Inferior parietal cortex (tissue), 1 donor: ENCODE data around the gene PSMA1.

ENCODE experiments used
- DNase-seq: peaks from one replicate; pipeline ENCODE4 v3.0.0-alpha.2; 2016; ENCODE audit errors: extremely low spot score

PSMA1 gene

DNA sequence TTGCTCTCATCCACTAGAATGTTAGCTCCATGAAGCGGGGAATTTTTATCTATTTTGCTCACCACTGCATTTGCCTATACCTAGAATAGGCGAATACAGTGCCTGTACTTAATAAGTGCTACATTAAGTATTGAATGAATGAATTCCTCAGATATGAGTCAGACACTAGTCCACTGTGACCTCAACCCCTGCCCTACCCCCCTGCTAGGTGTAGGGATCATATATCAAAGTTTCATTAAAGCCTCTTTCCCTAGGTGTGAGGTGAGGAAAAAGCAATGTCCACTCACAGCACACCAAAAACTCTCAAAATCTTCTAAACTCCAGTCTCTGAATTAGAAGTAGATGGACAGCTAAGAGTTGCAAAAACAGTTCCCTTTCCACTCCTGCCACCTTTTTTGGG, 9.8 kb upstream of the PSMA1 start:
- no peak for DNase-seq

DNA sequence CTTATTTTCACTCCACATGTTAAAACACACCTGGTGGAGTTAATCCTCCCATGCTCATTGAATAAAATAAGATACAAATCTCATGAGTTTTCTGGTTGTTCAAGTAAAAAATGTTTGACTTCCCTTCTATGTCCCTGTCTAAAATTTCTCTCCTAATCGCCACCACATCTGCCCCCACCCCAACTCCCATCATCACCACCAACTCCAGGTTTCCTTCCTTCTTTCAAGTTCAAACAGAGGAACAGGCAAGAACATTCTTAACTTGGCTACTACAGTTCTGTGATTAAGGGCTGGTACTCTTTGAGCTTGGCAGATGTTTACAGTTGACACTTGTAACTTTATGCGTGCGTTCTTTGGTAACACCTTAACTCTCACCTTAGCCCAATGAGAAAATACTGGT, 9.1 kb upstream of the PSMA1 start:
- DNase-seq, result no peak

DNA sequence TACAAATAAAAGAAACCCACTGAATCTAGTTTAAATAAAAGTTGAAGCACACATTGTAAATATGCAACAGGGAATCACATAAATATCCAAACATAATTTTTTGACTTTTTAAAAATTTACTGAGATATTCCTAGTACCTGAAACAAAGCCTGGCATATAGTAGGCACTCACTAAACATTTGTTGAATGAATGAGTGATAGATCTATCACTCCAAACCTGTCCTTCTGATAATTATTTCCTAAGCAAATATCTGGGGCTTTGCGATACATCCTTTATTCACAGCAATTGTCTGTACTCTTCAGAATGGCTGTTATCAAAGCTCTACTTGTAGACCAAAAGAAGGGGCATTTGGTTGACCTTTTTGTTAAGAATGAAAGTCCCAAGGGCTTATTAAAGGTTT, 2.6 kb upstream of the PSMA1 start:
- DNase-seq, result no peak

DNA sequence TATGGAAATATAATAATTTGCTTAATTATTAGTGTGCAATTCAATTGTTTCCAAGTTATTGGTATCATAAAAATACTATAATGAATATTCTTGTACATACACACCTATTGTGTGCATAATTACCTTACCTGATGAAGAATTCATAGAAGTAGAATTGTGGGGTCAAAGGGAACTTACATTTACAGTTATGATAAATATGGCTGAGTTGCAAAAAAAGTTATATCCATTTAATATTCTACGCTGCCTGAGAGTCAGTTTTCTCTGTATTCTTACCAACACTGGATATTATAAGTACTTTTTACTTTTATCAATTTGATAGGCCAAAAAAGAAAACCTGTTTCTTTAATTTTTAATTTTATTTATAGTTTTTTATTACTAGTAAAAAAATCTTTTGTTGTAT, 2.1 kb upstream of the PSMA1 start:
- no peak for DNase-seq

DNA sequence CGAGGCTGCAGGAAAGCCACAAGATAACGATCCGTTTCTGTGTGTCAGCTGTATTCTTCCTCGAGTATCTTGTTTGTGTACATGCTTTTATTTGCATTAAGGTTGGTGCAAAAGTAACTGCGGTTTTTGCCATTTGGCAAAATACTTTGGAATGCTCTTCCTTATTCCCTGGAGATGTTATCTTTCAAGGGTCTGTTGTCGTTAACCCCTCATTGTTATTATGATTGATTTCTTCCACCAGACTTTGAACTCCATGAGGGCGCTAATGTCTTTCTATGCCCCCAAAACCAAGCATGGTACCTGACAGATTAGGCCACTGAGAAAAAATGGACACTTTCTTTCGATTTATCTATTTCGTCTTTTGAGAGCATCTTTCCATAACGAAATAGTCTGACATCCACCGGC, 563 bp upstream of the PSMA1 start:
- no peak for DNase-seq

DNA sequence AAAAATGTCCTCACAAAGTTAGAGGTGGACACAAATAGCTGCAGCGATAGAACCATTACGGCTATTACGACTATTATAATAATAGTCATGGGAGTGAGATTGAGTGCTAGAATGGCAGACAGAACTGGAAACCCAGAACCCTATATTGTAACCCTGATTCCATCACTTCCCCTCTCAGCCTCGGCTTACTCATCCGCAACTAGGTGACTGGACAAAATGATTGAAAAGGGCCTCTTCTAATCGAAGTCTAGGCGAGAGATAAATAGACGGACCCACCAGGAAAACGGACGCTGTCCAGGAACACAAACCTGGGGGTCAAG, 629 bp downstream of the PSMA1 start:
- no peak for DNase-seq

DNA sequence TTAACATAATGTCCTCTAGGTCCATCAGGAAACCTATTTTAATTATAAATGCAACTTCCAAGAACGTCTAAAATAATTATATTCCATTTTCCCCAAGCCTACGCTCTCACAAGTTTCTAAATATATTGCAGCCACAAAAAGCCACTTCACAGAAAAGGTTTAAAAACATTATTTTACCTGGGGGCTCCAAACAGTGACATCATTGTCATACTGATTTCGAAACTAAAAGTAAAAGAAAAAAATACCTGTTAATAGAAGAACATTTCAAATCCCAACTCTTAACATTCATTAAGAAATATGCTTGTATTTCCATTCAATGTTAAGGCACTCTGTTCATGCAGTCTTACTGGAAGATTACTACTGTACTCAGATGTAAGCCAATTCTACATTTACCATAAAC, 1.4 kb downstream of the PSMA1 start:
- no peak for DNase-seq

DNA sequence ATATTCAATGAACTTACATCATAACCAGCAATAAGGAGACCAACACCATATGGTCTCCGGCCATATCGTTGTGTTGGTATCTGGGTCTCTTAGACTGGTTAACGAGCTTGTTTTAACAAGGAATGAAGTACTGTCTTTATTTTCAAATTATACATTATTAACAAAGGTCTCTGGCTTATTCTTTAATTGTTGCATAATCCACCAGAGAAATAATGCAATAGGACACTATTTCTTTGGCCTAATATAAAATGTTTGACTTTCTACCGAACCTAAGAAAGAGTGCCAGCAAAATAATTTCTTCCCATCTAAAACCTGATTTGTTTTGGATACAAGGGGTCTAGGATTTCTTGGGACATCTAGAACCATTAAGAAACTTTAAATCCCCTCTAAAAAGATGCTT, 6.4 kb downstream of the PSMA1 start:
- no peak for DNase-seq

DNA sequence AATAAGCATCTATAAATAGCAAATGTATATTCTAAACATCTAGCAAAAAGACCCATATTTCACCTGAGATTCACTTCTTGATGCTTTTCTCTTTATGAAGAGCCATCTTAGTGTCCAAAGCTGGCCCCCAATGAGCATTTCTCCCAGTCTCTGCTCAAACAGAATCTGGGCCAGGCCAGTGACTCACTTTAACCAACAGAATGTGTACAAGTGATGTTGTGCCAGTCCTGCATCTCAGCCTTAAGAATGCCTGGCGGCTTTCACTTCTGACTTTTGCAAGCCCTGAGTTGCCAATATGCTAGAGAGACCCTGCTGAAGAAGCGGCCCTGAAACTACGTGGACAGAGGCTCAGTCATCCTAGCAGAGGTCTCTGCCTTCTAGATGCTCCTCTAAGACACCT, 13.7 kb downstream of the PSMA1 start:
- no peak for DNase-seq

DNA sequence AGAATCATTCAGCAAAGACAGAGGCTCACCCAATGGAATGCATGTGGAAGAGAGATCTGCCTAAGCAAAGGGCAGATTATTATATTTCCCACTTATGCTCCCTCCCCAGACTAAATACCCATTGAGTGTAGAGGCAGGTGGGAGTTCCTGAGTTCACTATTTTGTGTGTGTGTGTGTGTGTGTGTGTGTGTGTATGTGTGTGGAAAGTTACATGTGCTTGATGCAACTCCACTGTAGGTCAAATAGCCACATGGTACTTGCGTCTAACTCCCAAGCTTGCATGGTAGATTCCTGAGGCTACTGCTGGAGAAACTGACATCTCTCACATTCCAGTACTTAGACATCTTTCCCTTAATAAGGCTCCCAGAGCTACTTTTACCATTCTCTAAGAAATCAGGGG, 17.2 kb downstream of the PSMA1 start:
- no peak for DNase-seq

DNA sequence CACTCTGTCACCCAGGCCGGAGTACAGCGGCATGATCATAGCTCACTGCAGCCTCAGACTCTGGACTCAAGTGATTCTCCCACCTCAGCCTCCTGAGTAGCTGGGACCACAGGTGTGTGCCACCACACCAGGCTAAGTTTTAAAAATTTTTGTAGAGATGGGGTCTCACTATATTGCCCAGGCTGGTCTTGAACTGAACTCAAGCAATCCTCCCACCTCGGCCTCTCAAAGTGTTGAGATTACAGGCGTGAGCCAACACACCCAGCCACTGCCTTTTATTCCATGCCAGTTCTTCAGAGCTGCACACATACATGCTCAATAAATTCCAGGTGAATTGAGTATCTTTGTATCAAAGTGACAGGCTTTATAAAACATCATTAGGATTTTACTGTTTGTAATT, 18.1 kb downstream of the PSMA1 start:
- DNase-seq, result no peak

DNA sequence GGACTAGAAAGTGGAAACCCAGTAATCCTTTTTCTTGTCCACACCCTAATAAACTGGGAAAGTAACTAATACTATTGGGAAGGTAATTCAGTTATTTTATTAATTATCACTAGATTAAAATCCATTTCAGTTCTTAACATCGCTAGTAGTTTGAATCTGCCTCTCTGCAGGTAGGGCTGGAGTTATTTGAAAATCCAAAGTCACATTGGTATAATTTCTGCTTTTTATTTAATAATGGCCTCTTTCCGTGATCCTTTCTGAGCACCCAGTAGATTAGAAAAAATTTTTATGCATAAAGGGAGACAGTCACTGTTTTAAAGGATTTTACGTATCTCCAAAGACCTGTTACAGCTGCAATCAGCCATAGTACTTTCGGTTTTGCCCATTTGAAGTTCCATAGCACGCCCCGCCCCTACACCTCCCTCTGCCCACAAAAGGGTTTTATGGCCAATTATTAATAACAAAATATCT, 20.0 kb downstream of the PSMA1 start:
- DNase-seq, result peak; percentile 53

DNA sequence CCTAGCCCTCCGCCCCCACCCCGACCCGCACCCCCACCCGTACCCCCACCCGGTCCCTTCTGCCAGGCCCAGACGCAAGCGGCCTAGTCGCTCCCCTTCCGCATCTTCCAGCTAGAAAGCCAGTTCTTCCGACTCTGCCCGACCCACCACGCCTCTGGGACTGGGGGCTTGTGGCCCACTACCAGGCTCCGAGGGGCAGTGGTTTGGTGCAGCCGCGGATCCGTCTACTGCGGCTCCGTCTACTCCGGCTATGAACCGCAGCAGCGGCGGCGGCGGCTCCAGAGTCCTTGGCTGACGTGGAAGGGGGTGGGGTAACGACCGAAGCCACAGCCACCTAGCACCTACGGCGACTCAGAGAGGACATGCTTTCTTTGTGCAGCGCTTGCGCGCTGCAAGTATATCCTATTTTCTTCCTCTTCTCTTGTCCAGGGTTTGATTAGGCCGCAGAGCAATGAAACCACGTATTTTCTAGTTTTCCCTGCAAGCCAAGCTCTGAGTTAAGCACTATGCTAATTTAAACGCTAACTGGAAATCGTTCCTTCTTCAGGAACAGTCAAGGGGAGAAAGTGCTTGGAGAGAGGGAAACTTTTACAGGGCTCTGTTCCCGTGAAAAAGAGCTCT, 20.5 kb downstream of the PSMA1 start, which contains the start of gene COPB1:
Gene COPB1 (minus strand): TSS at position 252 of the 621 bp plus-strand sequence. CDS start 883 bp downstream, outside the sequence.
- DNase-seq, result peak; percentile 93

DNA sequence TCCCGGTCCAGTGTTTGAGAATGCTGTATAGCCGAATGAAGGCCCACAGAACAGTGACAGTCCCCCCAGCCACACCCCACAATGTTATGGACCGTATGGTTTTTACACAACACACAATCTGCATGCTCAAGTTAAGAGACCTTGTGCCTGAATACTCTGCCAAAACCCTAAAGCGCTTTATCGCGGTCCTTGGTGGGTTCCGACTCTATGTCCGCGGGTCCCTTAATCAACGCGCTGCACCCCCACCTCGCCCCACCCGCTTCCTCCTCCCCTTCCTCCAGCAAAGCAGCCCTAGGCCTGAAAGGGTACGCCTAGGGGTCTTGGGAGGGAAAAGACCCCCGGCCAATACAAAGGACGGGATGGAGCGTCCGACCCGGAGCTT, 21.0 kb downstream of the PSMA1 start:
- no peak for DNase-seq

DNA sequence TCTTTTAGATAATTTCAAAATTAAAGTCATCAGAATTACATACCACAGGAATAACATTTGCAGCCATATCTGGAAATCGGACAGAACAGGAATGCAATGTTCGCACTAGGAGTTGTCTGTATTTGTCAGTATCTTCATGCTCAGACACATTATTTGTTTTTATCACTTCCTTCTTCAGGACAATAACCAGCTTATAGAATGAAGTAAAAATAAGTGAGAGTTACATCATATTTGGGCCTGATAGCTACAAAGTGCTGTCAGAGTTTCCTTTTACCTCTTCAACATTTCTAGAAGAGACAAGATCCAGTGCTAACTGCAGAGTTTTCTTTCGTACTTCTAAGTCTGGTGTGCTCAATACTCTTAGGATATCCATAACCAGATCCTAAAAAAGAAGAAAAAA, 39.5 kb downstream of the PSMA1 start:
- no peak for DNase-seq

DNA sequence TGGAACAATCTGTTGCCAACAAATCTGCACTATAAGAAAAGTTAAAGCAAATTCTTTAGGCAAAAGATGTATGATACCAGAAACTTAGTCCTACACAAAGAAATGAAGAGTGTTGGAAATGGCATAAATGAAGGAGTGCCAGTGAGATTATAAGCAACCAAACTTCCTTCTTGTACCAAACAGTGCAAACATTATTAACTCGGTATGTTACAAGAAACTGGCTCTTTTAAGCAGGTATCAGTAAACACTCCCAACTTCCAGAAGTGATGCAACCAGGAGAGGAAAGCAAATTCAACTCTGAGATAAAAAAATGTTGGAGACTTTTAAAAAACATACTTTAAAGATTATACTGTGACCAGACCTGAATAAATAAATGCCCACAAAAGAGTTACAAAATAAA, 49.1 kb downstream of the PSMA1 start:
- no peak for DNase-seq

DNA sequence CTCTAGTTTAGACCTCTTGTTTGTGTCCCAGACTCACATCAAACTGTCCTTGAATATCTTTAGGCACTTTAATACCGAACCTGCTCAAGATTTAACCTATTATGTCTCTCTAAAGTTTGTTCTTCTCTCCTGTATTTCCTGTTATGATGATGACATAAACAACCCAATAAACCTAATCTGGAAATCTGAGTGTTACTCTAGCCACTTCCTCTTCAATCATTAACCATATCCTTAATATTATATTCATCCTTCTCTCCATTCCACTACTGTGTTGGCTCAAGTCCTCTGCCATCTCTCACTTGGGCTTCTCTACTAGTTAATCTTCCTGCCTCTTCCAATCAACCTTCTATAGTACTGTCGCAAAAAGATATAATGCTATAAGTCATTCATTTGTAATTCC, 56.6 kb downstream of the PSMA1 start:
- no peak for DNase-seq

DNA sequence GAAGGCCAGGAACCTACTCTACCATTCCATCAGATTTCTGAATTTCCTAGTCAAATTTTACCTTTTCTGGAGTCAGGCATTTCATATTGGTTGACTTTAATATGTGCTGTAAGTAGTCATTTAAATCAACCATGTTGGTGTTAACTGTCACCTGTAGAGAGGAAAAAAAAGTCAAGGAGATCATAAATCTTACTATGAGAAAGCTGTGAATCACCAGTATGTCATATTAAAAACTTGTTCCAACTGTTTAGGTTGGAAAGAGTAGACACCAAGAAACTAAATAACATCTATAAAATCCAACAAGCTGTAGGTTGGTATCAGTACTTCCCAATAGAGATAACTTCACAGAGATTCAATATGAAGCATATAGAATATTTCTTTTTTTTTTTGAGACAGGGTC, 60.0 kb downstream of the PSMA1 start:
- DNase-seq, result no peak

DNA sequence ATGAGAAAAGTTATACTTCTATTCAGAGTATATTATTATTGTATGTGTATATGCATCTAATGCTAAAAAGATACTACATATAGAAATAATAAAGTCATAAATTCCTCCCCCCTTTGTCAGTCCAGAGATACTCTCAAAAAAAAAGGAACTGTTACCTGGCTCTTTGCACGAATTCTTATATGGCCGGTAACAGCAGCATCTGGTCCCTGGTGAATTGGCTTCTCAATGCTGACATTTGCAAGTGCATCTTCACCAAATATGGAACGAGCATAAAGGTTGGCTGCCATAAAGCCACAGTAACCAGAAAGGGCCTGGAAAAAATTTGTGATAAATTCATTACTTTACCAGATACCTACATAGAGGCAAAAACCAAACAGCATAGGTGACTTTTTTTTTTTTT, 61.8 kb downstream of the PSMA1 start:
- DNase-seq, result no peak

DNA sequence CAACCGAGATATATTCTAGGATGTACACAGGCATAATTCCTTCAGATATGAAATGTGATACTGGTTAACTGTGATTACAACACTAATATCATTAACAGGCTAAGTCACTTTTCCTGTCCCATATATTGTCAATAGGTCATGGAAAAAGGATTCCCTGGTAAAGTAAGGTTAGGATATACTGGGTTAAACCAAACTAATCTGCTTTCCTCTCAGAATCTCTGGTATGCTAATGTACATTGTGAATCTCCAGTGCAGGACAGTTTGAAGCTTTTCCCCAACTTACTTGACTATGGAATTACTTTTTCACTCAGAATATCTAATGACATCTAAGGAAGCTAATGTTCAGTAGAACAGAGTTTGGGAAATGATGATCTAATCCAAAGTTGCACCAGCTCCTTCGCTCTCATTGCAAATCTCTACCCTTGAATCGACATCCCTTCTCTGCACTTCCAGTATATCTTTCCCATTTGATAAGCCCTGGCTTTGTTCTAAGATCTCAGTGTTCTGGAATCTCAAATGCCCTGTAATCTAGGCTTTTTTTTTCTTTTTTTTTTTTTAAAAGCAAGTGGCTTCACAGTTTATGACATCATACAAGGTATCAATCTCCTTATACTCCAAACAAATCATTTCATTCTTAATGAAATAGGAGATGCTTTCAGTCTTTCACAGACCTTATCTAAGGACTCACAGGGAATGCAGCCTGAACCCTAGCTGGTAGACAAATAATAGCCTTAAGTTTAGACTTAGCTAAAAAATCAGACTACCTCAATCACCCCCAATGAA, 64.3 kb downstream of the PSMA1 start:
- DNase-seq, result no peak
